Esophagus muscularis mucosa (tissue), 4 donors: ENCODE results near the gene GAS7.

Experiments used
- CTCF ChIP-seq, 3 experiments: fragments of 200-600 bp in 2 of 3; fragments of 450-650 bp in 1 of 3; sonication (generic) in 2 of 3; IDR thresholded peaks; one replicate each; pipeline ENCODE4 v1.5.1; 2017 to 2019; ENCODE audit warnings: antibody characterized with exemption in 3 of 3, mild to moderate bottlenecking in 2 of 3, moderate library complexity in 1 of 3
- EP300 ChIP-seq: sonication (generic); formaldehyde crosslinking; IDR thresholded peaks from one replicate; pipeline ENCODE4 v1.6.1; 2017; ENCODE audit warnings: antibody characterized with exemption
- POLR2A ChIP-seq: fragments of 450-650 bp; IDR thresholded peaks from one replicate; pipeline ENCODE4 v1.6.1; 2017; ENCODE audit warnings: antibody characterized with exemption, moderate library complexity, mild to moderate bottlenecking, low read depth
- POLR2AphosphoS5 ChIP-seq, 2 donors: sonication (generic); formaldehyde crosslinking; IDR thresholded peaks; one replicate each; pipeline ENCODE4 v1.6.1; 2017; ENCODE audit warnings: antibody characterized with exemption in 2 of 2

DNA sequence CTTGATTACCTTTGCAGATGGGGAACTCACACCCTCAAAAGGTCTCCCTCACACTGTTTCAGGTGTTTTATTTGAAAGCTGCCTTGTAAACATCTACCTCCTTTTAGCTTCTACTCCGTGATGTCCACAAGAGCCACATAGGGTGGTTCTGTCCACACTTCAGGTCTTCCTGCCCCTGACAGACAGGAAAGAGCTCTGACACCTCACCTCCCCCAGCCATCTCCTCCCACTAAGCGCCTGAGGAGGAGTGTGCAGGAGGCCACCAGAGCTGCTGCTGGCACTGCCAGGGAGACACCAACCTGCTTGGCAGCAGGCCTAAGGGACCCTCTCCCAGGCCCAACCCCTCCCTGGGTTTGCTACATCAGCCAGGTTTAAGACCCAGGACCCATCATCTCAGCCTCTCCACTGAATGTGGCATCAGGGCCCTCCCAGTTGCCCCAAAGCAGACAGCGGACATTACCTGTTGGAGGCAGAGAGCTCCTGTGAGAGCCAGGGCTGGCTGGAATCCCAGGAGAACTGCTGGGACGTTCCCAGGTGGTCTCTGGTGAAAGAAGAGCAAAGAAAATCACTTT lies 217.0 kb downstream of the GAS7 start:
- TF ChIP-seq CTCF (IDR thresholded peaks at IDR 0.05) (no peak), POLR2AphosphoS5 (IDR thresholded peaks at IDR 0.05) (no peak), POLR2A (no peak), EP300 (no peak)
